Stimulated activated CD4-positive, alpha-beta T cell treated with anti-CD3 and anti-CD28 coated beads, Interleukin-15, amount 100 ng/mL, for 48 hours (primary cell): ENCODE measurements around the gene WDFY3.

Experiments used
- DNase-seq, 2 donors: peaks; one replicate each; pipeline ENCODE4 v3.0.0-alpha.2; 2020; ENCODE audit warnings: low read depth in 2 of 2

Gene WDFY3

GRCh38 chr4:84913176-84913575, 53.3 kb downstream of the WDFY3 start:
- DNase-seq, result no peak

- no peak for DNase-seq
Measured at GRCh38 chr4:84912741-84913140, 53.7 kb downstream of the WDFY3 start.

GRCh38 chr4:84908876-84909275, 57.6 kb downstream of the WDFY3 start:
- no peak for DNase-seq

- DNase-seq, result no peak
Measured at GRCh38 chr4:84907145-84907544, 59.3 kb downstream of the WDFY3 start.

GRCh38 chr4:84905646-84906045, 60.8 kb downstream of the WDFY3 start:
- no peak for DNase-seq

GRCh38 chr4:84901740-84902281, 64.7 kb downstream of the WDFY3 start:
- DNase-seq, result no peak

- no peak for DNase-seq
Measured at GRCh38 chr4:84901173-84901572, 65.3 kb downstream of the WDFY3 start.

GRCh38 chr4:84899616-84900015, 66.9 kb downstream of the WDFY3 start:
- DNase-seq, result no peak

GRCh38 chr4:84897516-84897915, 69.0 kb downstream of the WDFY3 start:
- no peak for DNase-seq

GRCh38 chr4:84895283-84895682, 71.2 kb downstream of the WDFY3 start:
- no peak for DNase-seq

GRCh38 chr4:84894621-84895020, 71.9 kb downstream of the WDFY3 start:
- DNase-seq, result no peak

- DNase-seq, result no peak
Measured at GRCh38 chr4:84892950-84893349, 73.5 kb downstream of the WDFY3 start.

GRCh38 chr4:84887824-84888223, 78.7 kb downstream of the WDFY3 start:
- no peak for DNase-seq

- no peak for DNase-seq
Measured at GRCh38 chr4:84879651-84880200, 86.8 kb downstream of the WDFY3 start.

- no peak for DNase-seq
Measured at GRCh38 chr4:84878546-84878945, 87.9 kb downstream of the WDFY3 start.

GRCh38 chr4:84878090-84878489, 88.4 kb downstream of the WDFY3 start:
- no peak for DNase-seq

GRCh38 chr4:84877051-84877833, 89.2 kb downstream of the WDFY3 start:
- no peak for DNase-seq

GRCh38 chr4:84875636-84876371, 90.7 kb downstream of the WDFY3 start:
- DNase-seq, result no peak

GRCh38 chr4:84874619-84875018, 91.9 kb downstream of the WDFY3 start:
- DNase-seq, result no peak

GRCh38 chr4:84870398-84871163, 95.9 kb downstream of the WDFY3 start:
- no peak for DNase-seq

- DNase-seq, result no peak
Measured at GRCh38 chr4:84866295-84866694, 100.2 kb downstream of the WDFY3 start.

- no peak for DNase-seq
Measured at GRCh38 chr4:84865600-84865999, 100.9 kb downstream of the WDFY3 start.
